Thyroid gland (tissue), 4 donors: Measurements from ENCODE around the gene FDXR. TPM values are rescaled to one million over a fixed set of nuclear protein-coding genes. Genes with fewer than 3 reads are reported as not detected.

Experiments used
- DNase-seq, 2 donors: peaks; one replicate each; pipeline ENCODE4 v3.0.0-alpha.2; 2019
- H3K27ac ChIP-seq, 3 donors: fragments of 200-600 bp; sonication (generic); 1 replicate in 2 of 3; 2 replicates in 1 of 3; pipeline ENCODE4 v1.5.1; 2016 to 2019; ENCODE audit warnings: mild to moderate bottlenecking in 1 of 3, moderate library complexity in 1 of 3
- H3K27me3 ChIP-seq: fragments of 200-600 bp; sonication (generic); one replicate; pipeline ENCODE4 v1.5.1; 2019
- H3K36me3 ChIP-seq, 2 donors: fragments of 200-600 bp; sonication (generic); one replicate each; pipeline ENCODE4 v1.5.1; 2016 to 2019
- H3K4me1 ChIP-seq, 2 donors: fragments of 200-600 bp; sonication (generic); one replicate each; pipeline ENCODE4 v1.5.1; 2017 to 2019
- H3K4me3 ChIP-seq, 3 donors: fragments of 200-600 bp; sonication (generic); replicated peaks in 1 of 3; 1 replicate in 2 of 3; 2 replicates in 1 of 3; pipeline ENCODE4 v1.5.1; 2016; ENCODE audit warnings: mild to moderate bottlenecking in 1 of 3
- H3K9me3 ChIP-seq: fragments of 200-600 bp; sonication (generic); one replicate; pipeline ENCODE4 v1.5.1; 2017
- CTCF ChIP-seq, 6 experiments: fragments of 200-600 bp in 3 of 6; fragments of 450-650 bp in 3 of 6; sonication (generic) in 3 of 6; IDR thresholded peaks; one replicate each; pipeline ENCODE4 v1.5.1; 2016 to 2019; ENCODE audit warnings: antibody characterized with exemption in 6 of 6, mild to moderate bottlenecking in 2 of 6, inconsistent platforms in 1 of 6, moderate library complexity in 1 of 6
- POLR2A ChIP-seq, 2 donors: fragments of 450-650 bp; IDR thresholded peaks; one replicate each; pipeline ENCODE4 v1.6.1; 2017; ENCODE audit warnings: antibody characterized with exemption in 2 of 2, mild to moderate bottlenecking in 2 of 2, moderate library complexity in 1 of 2
- WGBS, 2 donors: methylation state at CpG; one replicate each; pipeline ENCODE4 v1.1.5; 2017; 5-methylcytosine and 5-hydroxymethylcytosine counted together
- intact Hi-C: fragments of 100-400 bp; cut with DNase I; formaldehyde crosslinking; loops from one replicate; pipeline ENCODE4 v1.15.1; 2023
- total RNA-seq, 4 donors: library from RNA; depleted of rRNA; stranded (reverse); fragments of >200 nt; gene quantifications; one replicate each; pipeline ENCODE4 v1.2.3, GENCODE V29; 2016

Gene FDXR
- total RNA-seq, 4 donors from 2014 or later: 5.9 to 18.6 (median 10.2) TPM

GRCh38 chr17:74890554-74890953 lies 17.8 kb upstream of the FDXR start:
- no peak overlapping the region for H3K4me3 ChIP-seq
- H3K27me3 ChIP-seq: peaks cover 17% of the 10 kb centered on the region
- H3K36me3 ChIP-seq: no peaks in the 10 kb centered on the region
- H3K27ac ChIP-seq: no peak overlapping the region
- DNase-seq: no peak
- WGBS, 2 donors: 92 to 94% methylated on average over 7 of the region's 7 CpGs
- H3K4me1 ChIP-seq: peaks cover 5 to 10% of the 10 kb centered on the region in 2 donors
- no peak for TF ChIP-seq POLR2A (IDR thresholded peaks at IDR 0.05)
- no peak for TF ChIP-seq CTCF (IDR thresholded peaks at IDR 0.05)
- intact Hi-C loops: no loop called here
- H3K9me3 ChIP-seq: no peaks in the 10 kb centered on the region

- Histone ChIP-seq H3K27me3 (peaks cover 5% of the 10 kb centered on the region), H3K4me1 (peaks cover 4 to 7% of the 10 kb centered on the region in 2 donors), H3K27ac (no peak overlapping the region), H3K9me3 (no peaks in the 10 kb centered on the region), H3K36me3 (no peaks in the 10 kb centered on the region), H3K4me3 (no peak overlapping the region)
- 40 to 41% methylated on average over 12 to 13 of the region's 13 CpGs for whole genome bisulfite sequencing, 2 donors
- no peak for DNase-seq
- intact Hi-C loops: no loop called here
- TF ChIP-seq CTCF (IDR thresholded peaks at IDR 0.05) (no peak), POLR2A (IDR thresholded peaks at IDR 0.05) (no peak)
Measured at GRCh38 chr17:74888469-74888868, 15.7 kb upstream of the FDXR start.

- TF ChIP-seq CTCF (IDR thresholded peaks at IDR 0.05): no peak
- TF ChIP-seq POLR2A (IDR thresholded peaks at IDR 0.05): no peak
- H3K27ac ChIP-seq: no peak overlapping the region
- H3K9me3 ChIP-seq: no peaks in the 10 kb centered on the region
- intact Hi-C loops: no loop called here
- no peak overlapping the region for H3K4me3 ChIP-seq
- no peak for DNase-seq
- no peaks in the 10 kb centered on the region for H3K27me3 ChIP-seq
- H3K36me3 ChIP-seq: no peaks in the 10 kb centered on the region
- 65 to 81% methylated on average over 15 of the region's 15 CpGs for WGBS, 2 donors
- peaks cover 3 to 5% of the 10 kb centered on the region in 2 donors for H3K4me1 ChIP-seq
Measured at GRCh38 chr17:74883241-74883745, 10.5 kb upstream of the FDXR start.

GRCh38 chr17:74882517-74883240 lies 9.9 kb upstream of the FDXR start:
- intact Hi-C loops: no loop called here
- no peaks in the 10 kb centered on the region for H3K36me3 ChIP-seq
- TF ChIP-seq CTCF (IDR thresholded peaks at IDR 0.05) (no peak), POLR2A (IDR thresholded peaks at IDR 0.05) (no peak)
- H3K4me1 ChIP-seq: peaks cover 9 to 11% of the 10 kb centered on the region in 2 donors
- H3K4me3 ChIP-seq: no peak overlapping the region
- H3K9me3 ChIP-seq: no peaks in the 10 kb centered on the region
- 60 to 77% methylated on average over 15 to 19 of the region's 20 CpGs for WGBS, 2 donors
- no peak overlapping the region for H3K27ac ChIP-seq
- H3K27me3 ChIP-seq: no peaks in the 10 kb centered on the region
- DNase-seq: no peak

- Histone ChIP-seq H3K27ac (no peak overlapping the region), H3K27me3 (no peaks in the 10 kb centered on the region), H3K4me3 (no peak overlapping the region), H3K9me3 (no peaks in the 10 kb centered on the region), H3K4me1 (peaks cover 14 to 24% of the 10 kb centered on the region in 2 donors), H3K36me3 (no peaks in the 10 kb centered on the region)
- DNase-seq: no peak
- TF ChIP-seq CTCF (IDR thresholded peaks at IDR 0.05) (no peak), POLR2A (IDR thresholded peaks at IDR 0.05) (no peak)
- intact Hi-C loops: no loop called here
- 70 to 79% methylated on average over 5 to 10 of the region's 11 CpGs for WGBS, 2 donors
Measured at GRCh38 chr17:74881073-74881472, 8.3 kb upstream of the FDXR start.
